Measurements from ENCODE around the gene SNCG. TPM values are rescaled to one million over a fixed set of nuclear protein-coding genes. Genes with fewer than 3 reads are reported as not detected.

The SNCG gene
- total RNA-seq, 2 experiments from 2014 or later: not detected

- no peaks in the 10 kb centered on the region for H3K36me3 Mint-ChIP-seq
- no peak overlapping the region for H3K4me3 Mint-ChIP-seq
These were observed 4.4 kb upstream of the SNCG start for GRCh38 chr10:86953747-86954680.

GRCh38 chr10:86954681-86955500 lies 3.5 kb upstream of the SNCG start:
- Mint-ChIP-seq H3K27me3 (no peaks in the 10 kb centered on the region), H3K9me3 (peaks cover 12% of the 10 kb centered on the region), H3K4me1 (peaks cover 9% of the 10 kb centered on the region), H3K4me3 (no peak overlapping the region), H3K27ac (no peak overlapping the region), H3K36me3 (no peaks in the 10 kb centered on the region)
- DNase-seq: no peak

More at GRCh38 chr10:86953747-86954680, 4.4 kb upstream of the SNCG start:
- Mint-ChIP-seq H3K27ac (no peak overlapping the region), H3K27me3 (no peaks in the 10 kb centered on the region), H3K9me3 (peaks cover 12% of the 10 kb centered on the region), H3K4me1 (peaks cover 9% of the 10 kb centered on the region)
- no peak for DNase-seq

GRCh38 chr10:86955501-86956194 lies 2.8 kb upstream of the SNCG start:
- no peak overlapping the region for H3K4me3 Mint-ChIP-seq
- peaks cover 12% of the 10 kb centered on the region for H3K9me3 Mint-ChIP-seq
- no peak for DNase-seq

GRCh38 chr10:86956195-86956847 lies 2.1 kb upstream of the SNCG start:
- no peaks in the 10 kb centered on the region for H3K27me3 Mint-ChIP-seq
- no peak overlapping the region for H3K4me3 Mint-ChIP-seq
- H3K36me3 Mint-ChIP-seq: no peaks in the 10 kb centered on the region
- no peak for DNase-seq
- no peaks in the 10 kb centered on the region for H3K4me1 Mint-ChIP-seq
- H3K27ac Mint-ChIP-seq: no peak overlapping the region
- peaks cover 12% of the 10 kb centered on the region for H3K9me3 Mint-ChIP-seq

More at GRCh38 chr10:86955501-86956194, 2.8 kb upstream of the SNCG start:
- no peak overlapping the region for H3K27ac Mint-ChIP-seq
- H3K27me3 Mint-ChIP-seq: no peaks in the 10 kb centered on the region
- no peaks in the 10 kb centered on the region for H3K36me3 Mint-ChIP-seq
- peaks cover 5% of the 10 kb centered on the region for H3K4me1 Mint-ChIP-seq

- H3K27ac Mint-ChIP-seq: no peak overlapping the region
- DNase-seq: no peak
- no peaks in the 10 kb centered on the region for H3K36me3 Mint-ChIP-seq
- H3K4me1 Mint-ChIP-seq: no peaks in the 10 kb centered on the region
- peaks cover 11% of the 10 kb centered on the region for H3K9me3 Mint-ChIP-seq
- H3K4me3 Mint-ChIP-seq: no peak overlapping the region
- no peaks in the 10 kb centered on the region for H3K27me3 Mint-ChIP-seq
These were observed 1.5 kb upstream of the SNCG start for GRCh38 chr10:86956848-86957448.

GRCh38 chr10:86957471-86958115 lies 806 bp upstream of the SNCG start, which contains the start of gene MMRN2:
TSS of gene MMRN2 (minus strand) at chr10:86957615. CDS start at chr10:86957541, 74 bp downstream.
- DNase-seq: no peak
- H3K27ac Mint-ChIP-seq: no peak within 1 kb of the TSS
- no peaks in the 10 kb centered on the region for H3K4me1 Mint-ChIP-seq
- H3K36me3 Mint-ChIP-seq: no peaks in the 10 kb centered on the region
- H3K27me3 Mint-ChIP-seq: no peaks in the 10 kb centered on the region
- H3K4me3 Mint-ChIP-seq: no peak within 1 kb of the TSS
- peaks cover 6% of the 10 kb centered on the region for H3K9me3 Mint-ChIP-seq

- Mint-ChIP-seq H3K36me3 (no peaks in the 10 kb centered on the region), H3K4me3 (no peak overlapping the region), H3K27me3 (no peaks in the 10 kb centered on the region), H3K27ac (no peak overlapping the region), H3K9me3 (no peaks in the 10 kb centered on the region), H3K4me1 (no peaks in the 10 kb centered on the region)
- no peak for DNase-seq
These were observed 720 bp downstream of the SNCG start for GRCh38 chr10:86958901-86959736.

- H3K4me1 Mint-ChIP-seq: no peaks in the 10 kb centered on the region
- DNase-seq: no peak
- no peak overlapping the region for H3K4me3 Mint-ChIP-seq
- H3K9me3 Mint-ChIP-seq: no peaks in the 10 kb centered on the region
- no peaks in the 10 kb centered on the region for H3K36me3 Mint-ChIP-seq
- H3K27me3 Mint-ChIP-seq: no peaks in the 10 kb centered on the region
- H3K27ac Mint-ChIP-seq: no peak overlapping the region
These were observed 1.3 kb downstream of the SNCG start for GRCh38 chr10:86959737-86960002.

- Mint-ChIP-seq H3K9me3 (no peaks in the 10 kb centered on the region), H3K36me3 (no peaks in the 10 kb centered on the region)
- DNase-seq: peak; percentile 48
These were observed 1.8 kb downstream of the SNCG start for GRCh38 chr10:86960003-86960862.

GRCh38 chr10:86960863-86961434 lies 2.5 kb downstream of the SNCG start:
- H3K9me3 Mint-ChIP-seq: no peaks in the 10 kb centered on the region
- no peak overlapping the region for H3K4me3 Mint-ChIP-seq
- H3K27ac Mint-ChIP-seq: no peak overlapping the region
- peaks cover 7% of the 10 kb centered on the region for H3K4me1 Mint-ChIP-seq
- no peaks in the 10 kb centered on the region for H3K27me3 Mint-ChIP-seq
- DNase-seq: no peak
- H3K36me3 Mint-ChIP-seq: no peaks in the 10 kb centered on the region

More at GRCh38 chr10:86960003-86960862, 1.8 kb downstream of the SNCG start:
- no peaks in the 10 kb centered on the region for H3K27me3 Mint-ChIP-seq
- H3K27ac Mint-ChIP-seq: no peak overlapping the region
- no peak overlapping the region for H3K4me3 Mint-ChIP-seq
- peaks cover under 1% of the 10 kb centered on the region for H3K4me1 Mint-ChIP-seq

- DNase-seq: no peak
- Mint-ChIP-seq H3K9me3 (no peaks in the 10 kb centered on the region), H3K36me3 (no peaks in the 10 kb centered on the region), H3K27ac (no peak overlapping the region), H3K4me1 (peaks cover 14% of the 10 kb centered on the region), H3K4me3 (no peak overlapping the region), H3K27me3 (no peaks in the 10 kb centered on the region)
These were observed 3.2 kb downstream of the SNCG start for GRCh38 chr10:86961481-86962091.

Data from activated naive CD8-positive, alpha-beta T cell treated with anti-CD3 and anti-CD28 coated beads for 36 hours (primary cell).